Measurements from ENCODE around the gene TUBAL3.
"Not testable (repeated sequence)": the region's sequence is repeated elsewhere in the genome, so short reads cannot be mapped to it uniquely, and the experiment has no call there.

The TUBAL3 gene

DNA sequence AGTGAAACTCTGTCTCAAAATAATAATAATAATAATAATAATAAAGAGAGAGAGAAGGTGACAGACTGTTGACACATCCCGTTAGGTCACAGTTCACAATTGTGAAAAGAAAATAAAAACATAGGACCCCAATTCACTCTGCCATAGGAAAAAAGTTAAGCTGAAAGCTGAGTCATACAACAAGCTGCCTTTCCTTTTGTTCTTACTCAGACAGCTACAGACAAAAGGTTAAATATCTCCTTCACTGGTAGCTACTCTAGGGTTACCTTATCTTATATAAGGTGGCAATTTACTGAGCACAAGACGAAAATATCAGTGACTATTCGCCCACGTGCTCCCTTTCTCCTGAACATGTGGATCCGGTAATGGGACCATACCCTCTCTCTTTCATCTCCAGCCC, 17.5 kb downstream of the TUBAL3 start:
- TF ChIP-seq, protein P1, sequence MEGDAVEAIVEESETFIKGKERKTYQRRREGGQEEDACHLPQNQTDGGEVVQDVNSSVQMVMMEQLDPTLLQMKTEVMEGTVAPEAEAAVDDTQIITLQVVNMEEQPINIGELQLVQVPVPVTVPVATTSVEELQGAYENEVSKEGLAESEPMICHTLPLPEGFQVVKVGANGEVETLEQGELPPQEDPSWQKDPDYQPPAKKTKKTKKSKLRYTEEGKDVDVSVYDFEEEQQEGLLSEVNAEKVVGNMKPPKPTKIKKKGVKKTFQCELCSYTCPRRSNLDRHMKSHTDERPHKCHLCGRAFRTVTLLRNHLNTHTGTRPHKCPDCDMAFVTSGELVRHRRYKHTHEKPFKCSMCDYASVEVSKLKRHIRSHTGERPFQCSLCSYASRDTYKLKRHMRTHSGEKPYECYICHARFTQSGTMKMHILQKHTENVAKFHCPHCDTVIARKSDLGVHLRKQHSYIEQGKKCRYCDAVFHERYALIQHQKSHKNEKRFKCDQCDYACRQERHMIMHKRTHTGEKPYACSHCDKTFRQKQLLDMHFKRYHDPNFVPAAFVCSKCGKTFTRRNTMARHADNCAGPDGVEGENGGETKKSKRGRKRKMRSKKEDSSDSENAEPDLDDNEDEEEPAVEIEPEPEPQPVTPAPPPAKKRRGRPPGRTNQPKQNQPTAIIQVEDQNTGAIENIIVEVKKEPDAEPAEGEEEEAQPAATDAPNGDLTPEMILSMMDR (IDR thresholded peaks at IDR 0.05; ENCODE audit: control insufficient read depth, extremely low read depth, insufficient read depth): no peak
- no peak for DNase-seq (ENCODE audit: low read depth)
- no peak overlapping the region for H3K4me3 ChIP-seq (ENCODE audit: low read depth, low read length)

DNA sequence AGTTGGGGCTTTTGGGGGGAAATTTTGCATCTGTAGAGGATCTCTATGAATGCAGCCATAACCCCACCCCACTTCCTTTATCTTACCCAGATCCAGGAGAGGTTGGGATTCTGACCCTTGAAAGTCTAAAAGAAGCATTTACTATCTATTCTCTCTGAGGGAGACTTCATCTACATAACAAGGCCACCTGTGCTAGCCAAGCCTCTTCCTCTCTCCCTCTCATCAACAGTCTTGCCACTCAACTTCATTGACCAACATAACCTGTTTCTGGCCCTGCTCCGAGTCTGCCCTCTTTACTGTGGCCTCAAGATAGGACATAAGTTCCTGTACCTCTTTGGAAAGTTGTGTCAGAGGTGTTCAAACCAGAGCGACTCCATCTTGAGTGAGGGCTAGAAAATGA, 19.4 kb downstream of the TUBAL3 start:
- TF ChIP-seq, protein P1 (IDR thresholded peaks at IDR 0.05; ENCODE audit: control insufficient read depth, extremely low read depth, insufficient read depth): no peak
- DNase-seq (ENCODE audit: low read depth): no peak
- H3K4me3 ChIP-seq (ENCODE audit: low read depth, low read length): no peak overlapping the region

DNA sequence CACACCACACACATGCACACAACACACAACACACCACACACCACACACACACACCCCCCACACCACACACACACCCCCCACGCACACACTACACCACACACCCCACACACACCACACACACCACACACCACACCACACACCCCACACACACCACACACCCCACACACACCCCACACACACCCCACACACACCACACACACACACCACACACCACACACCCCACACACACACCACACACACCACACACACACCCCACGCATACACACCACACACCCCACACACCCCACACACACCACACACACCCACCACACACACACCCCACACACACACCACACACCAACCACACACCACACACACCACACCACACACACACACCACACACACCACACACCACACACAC, 23.4 kb downstream of the TUBAL3 start:
- DNase-seq (ENCODE audit: low read depth): no peak
- TF ChIP-seq, protein P1 (IDR thresholded peaks at IDR 0.05; ENCODE audit: control insufficient read depth, extremely low read depth, insufficient read depth): no peak
- no peak overlapping the region for H3K4me3 ChIP-seq (ENCODE audit: low read depth, low read length)

DNA sequence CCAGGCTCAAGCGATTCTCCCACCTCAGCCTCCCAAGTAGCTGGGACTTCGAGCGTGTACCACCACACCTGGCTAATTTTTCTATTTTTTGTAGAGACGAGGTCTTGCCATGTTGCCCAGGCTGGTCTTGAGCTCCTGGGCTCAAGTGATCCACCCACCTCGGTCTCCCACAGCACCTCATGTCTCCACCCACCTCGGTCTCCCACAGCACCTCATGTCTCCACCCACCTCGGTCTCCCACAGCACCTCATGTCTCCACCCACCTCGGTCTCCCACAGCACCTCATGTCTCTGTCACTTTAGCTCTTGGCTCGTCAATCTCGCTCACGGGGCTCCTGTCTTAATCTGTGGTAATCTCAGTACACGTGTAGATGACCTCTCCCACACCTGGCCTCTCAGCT, 24.2 kb downstream of the TUBAL3 start:
- DNase-seq (ENCODE audit: low read depth); H3K4me3 ChIP-seq (ENCODE audit: low read depth, low read length): not testable (repeated sequence)

DNA sequence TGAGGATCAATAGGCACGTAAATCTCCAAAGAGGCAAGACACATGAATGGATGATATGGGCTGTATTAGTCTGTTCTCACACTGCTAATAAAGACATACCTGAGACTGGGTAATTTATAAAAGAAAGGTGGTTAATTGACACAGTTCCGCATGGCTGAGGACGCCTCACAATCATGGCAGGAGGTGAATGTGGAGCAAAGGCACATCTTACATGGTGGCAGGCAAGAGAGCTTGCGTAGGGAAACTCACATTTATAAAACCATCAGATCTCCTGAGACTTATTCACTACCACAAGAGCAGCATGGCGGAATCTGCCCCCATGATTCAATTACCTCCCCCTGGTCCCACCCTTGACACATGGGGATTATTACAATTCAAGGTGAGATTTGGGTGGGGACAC, 25.4 kb downstream of the TUBAL3 start:
- not testable (repeated sequence) for H3K4me3 ChIP-seq (ENCODE audit: low read depth, low read length); DNase-seq (ENCODE audit: low read depth)

DNA sequence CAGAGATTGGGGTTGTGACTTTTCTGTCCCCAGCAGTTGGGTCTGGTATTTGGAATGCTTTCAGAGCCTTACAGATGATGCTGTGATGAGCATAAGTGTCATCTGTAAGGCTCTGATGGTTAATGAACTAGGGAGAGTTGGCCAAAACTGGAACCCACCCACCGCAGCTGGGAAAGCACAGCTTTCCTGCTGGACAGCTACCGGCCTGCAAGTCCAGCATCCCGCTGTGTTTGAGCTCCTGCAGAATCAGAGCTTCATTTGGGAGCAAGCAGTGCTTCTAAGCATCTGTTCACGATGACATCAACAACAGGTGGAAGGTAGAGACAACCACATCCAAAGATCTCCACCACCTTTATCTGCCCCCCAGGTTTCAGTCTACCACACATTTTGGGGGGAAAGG, 28.2 kb downstream of the TUBAL3 start:
- DNase-seq (ENCODE audit: low read depth): no peak
- no peak overlapping the region for H3K4me3 ChIP-seq (ENCODE audit: low read depth, low read length)
- TF ChIP-seq, protein P1 (IDR thresholded peaks at IDR 0.05; ENCODE audit: control insufficient read depth, extremely low read depth, insufficient read depth): no peak

DNA sequence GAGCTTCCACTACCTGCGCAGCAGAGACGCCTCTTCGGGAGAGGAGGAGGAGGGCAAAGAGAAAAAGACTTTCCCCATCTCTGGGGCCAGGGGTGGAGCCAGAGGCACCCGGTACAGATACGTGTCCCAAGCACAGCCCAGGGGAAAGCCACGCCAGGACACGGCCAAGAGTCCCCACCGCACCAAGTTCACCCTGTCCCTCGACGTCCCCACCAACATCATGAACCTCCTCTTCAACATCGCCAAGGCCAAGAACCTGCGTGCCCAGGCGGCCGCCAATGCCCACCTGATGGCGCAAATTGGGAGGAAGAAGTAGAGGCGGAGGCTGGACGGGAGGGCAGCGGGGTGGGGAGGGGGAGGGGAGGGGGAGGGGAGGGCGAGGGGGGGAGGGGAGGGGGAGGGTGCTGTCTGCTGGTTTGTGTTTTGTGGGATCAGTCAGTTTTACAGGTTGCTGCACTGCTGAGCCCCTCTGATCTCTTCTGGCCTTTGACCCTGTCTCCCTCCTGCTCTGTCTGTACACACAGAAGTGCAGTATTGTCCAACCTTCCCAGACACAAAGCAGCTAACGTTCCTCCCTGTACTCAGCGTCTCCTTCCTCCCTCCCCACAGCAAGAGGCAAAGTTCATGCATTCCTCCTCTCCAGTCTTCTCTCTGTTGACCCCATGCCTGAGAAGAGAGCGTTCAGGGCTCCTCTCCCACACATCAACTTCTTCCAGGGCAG, 30.6 kb downstream of the TUBAL3 start:
- TF ChIP-seq, protein P1 (IDR thresholded peaks at IDR 0.05; ENCODE audit: control insufficient read depth, extremely low read depth, insufficient read depth): no peak
- H3K4me3 ChIP-seq (ENCODE audit: low read depth, low read length): no peak overlapping the region
- no peak for DNase-seq (ENCODE audit: low read depth)

DNA sequence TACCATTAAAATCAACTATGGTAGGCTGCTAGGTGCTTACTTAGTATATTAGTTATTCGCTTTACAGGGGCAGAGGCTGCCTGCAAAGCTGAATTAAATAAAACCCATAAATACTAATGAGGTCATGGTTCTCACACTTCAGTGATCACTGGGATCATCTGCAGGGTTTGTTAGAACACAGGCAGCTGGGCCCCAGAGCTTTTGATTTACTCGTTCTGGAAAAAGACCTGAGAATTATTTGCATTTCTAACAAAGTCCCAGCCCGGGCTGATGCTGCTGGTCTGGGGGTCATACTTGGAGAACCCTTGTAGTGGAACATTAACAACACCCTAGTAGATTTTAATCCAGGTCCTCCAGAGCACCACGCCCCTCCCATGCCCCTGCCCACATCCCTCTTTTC, 31.3 kb downstream of the TUBAL3 start:
- TF ChIP-seq, protein P1 (IDR thresholded peaks at IDR 0.05; ENCODE audit: control insufficient read depth, extremely low read depth, insufficient read depth): no peak
- DNase-seq (ENCODE audit: low read depth): no peak
- no peak overlapping the region for H3K4me3 ChIP-seq (ENCODE audit: low read depth, low read length)
